Spleen (tissue), 11 donors: Measurements from ENCODE around the gene CMTM4. TPM values are rescaled to one million over a fixed set of nuclear protein-coding genes. Genes with fewer than 3 reads are reported as not detected.

Experiments used
- DNase-seq: peaks from one replicate; pipeline ENCODE4 v3.0.0-alpha.2; 2020
- H3K27ac ChIP-seq, 8 donors: fragments of 200-600 bp; sonication (generic) in 7 of 8; 1 replicate in 4 of 8; 2 replicates in 4 of 8; pipeline versions ENCODE4 v1.5.0 to v1.8.0; 2016 to 2021; ENCODE audit warnings: inconsistent platforms in 4 of 8, mild to moderate bottlenecking in 4 of 8, moderate library complexity in 1 of 8
- H3K27me3 ChIP-seq, 7 donors: fragments of 200-600 bp; sonication (generic) in 6 of 7; replicated peaks in 1 of 7; 1 replicate in 4 of 7; 2 replicates in 3 of 7; pipeline versions ENCODE4 v1.5.0 to v1.8.0; 2016 to 2021; ENCODE audit warnings: inconsistent platforms in 3 of 7, mild to moderate bottlenecking in 1 of 7
- H3K36me3 ChIP-seq, 6 donors: fragments of 200-600 bp; sonication (generic) in 5 of 6; 1 replicate in 4 of 6; 2 replicates in 2 of 6; pipeline versions ENCODE4 v1.5.0 to v1.8.0; 2016 to 2021; ENCODE audit warnings: inconsistent platforms in 2 of 6
- H3K4me1 ChIP-seq, 6 donors: fragments of 200-600 bp; sonication (generic) in 5 of 6; 1 replicate in 3 of 6; 2 replicates in 3 of 6; pipeline versions ENCODE4 v1.5.0 to v1.8.0; 2016 to 2021; ENCODE audit warnings: inconsistent platforms in 3 of 6
- H3K4me3 ChIP-seq, 8 donors: fragments of 200-600 bp; sonication (generic) in 7 of 8; 1 replicate in 4 of 8; 2 replicates in 4 of 8; pipeline versions ENCODE4 v1.5.0 to v1.8.0; 2016 to 2021; ENCODE audit warnings: inconsistent platforms in 4 of 8, mild to moderate bottlenecking in 4 of 8, moderate library complexity in 2 of 8
- H3K9me3 ChIP-seq, 8 donors: fragments of 200-600 bp; sonication (generic) in 7 of 8; 1 replicate in 4 of 8; 2 replicates in 4 of 8; pipeline versions ENCODE4 v1.5.0 to v1.8.0; 2016 to 2021; ENCODE audit warnings: inconsistent platforms in 4 of 8
- CTCF ChIP-seq, 11 experiments: fragments of 200-600 bp in 7 of 11; fragments of 450-650 bp in 4 of 11; sonication (generic) in 4 of 11; IDR thresholded peaks in 8 of 11; conservative IDR thresholded peaks in 3 of 11; 1 replicate in 7 of 11; 2 replicates in 4 of 11; pipeline versions ENCODE4 v1.4.0 to v1.8.0; 2016 to 2021; ENCODE audit warnings: antibody characterized with exemption in 11 of 11, inconsistent platforms in 4 of 11, mild to moderate bottlenecking in 1 of 11
- POLR2A ChIP-seq, 3 donors: fragments of 450-650 bp; IDR thresholded peaks; one replicate each; pipeline ENCODE4 v1.5.1; 2017; ENCODE audit warnings: antibody characterized with exemption in 3 of 3, mild to moderate bottlenecking in 1 of 3
- POLR2AphosphoS5 ChIP-seq, 3 donors: sonication (generic); formaldehyde crosslinking; IDR thresholded peaks; one replicate each; pipeline ENCODE4 v1.5.1; 2017; ENCODE audit warnings: antibody characterized with exemption in 3 of 3
- WGBS, 5 donors: extraction: QIAGEN DNeasy Blood & Tissue Kit in 3 of 5; methylation state at CpG; one replicate each; pipeline versions ENCODE4 v1.1.5 to v1.1.7; 2013 to 2018; 5-methylcytosine and 5-hydroxymethylcytosine counted together
- intact Hi-C: fragments of 100-400 bp; cut with DNase I; formaldehyde crosslinking; loops from one replicate; pipeline ENCODE4 v1.15.0; 2023; ENCODE audit warnings: low total_unique reads
- polyA plus RNA-seq, 3 donors: library from polyadenylated mRNA; stranded (reverse); fragments of 200-250 nt; gene quantifications; one replicate each; pipeline ENCODE4 v1.2.1, GENCODE V29; 2013
- total RNA-seq, 7 donors: library from RNA; depleted of rRNA in 3 of 7; stranded (reverse); fragments of >200 nt in 3 of 7; fragmentation: NEBNext Ultra II Directional in 4 of 7; extraction: Animal tissue kit (Norgen Biotek cat#: 25700) in 4 of 7; gene quantifications; one replicate each; pipeline versions ENCODE4 v1.1.0 to v1.2.1, GENCODE V29; 2016 to 2021
- donor health status: healthy with polysubstance abuse.
- donor health status: DM: no; HTN: no; CAD: no; lungs with moderate emphysema.
- donor health status: DM: no; HTN: no; CAD: no.
- donor health status: Bipolar disorder and iron deficiency.
- donor health status: healthy.
- donor health status: DM: no; HTN: no; CAD: no.
- donor health status: DM: yes; HTN: yes; CAD: no.

The CMTM4 gene
- total and polyA plus RNA-seq, 10 donors, result 0.70 to 10.2 (median 5.7) TPM

DNA sequence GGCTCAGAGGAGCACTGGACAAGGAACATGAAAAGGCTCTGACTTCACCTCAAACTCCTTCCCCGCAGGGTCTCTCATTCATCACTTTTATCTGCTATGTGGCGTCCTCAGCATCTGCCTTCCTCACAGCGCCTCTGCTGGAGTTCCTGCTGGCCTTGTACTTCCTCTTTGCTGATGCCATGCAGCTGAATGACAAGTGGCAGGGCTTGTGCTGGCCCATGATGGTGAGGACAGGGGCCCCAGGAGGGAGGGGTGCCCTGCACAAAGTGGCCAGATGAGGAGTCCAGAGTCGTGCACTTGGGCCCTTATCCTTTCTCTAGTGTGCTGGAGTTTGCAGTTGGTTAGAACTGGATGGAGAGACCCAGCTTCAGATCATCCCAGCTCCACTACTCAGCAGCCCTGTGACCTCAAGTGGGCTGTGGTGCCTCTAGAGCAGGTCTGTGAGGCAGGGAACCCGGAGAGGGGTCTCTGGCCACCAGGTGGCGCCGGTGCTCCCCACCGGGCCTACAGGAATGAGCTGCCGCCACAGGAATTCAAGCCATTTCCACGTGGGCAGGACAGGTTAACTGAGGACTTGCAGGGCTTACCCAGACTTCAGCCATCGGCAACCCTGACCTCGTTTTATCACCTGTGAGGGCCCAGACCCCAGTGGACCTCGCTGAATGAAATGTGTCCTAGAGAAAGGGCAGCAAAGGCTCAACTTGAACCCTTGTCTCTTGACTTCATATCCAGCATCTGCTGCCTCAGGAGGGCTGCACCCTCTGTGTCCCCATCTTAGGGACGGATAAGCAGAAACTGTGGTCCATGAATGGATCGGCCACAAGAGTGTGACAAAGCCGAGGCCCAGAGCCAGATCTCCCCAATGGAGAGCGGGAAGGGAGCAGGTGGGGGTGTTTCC lies 88.1 kb downstream of the CMTM4 start:
- H3K27ac ChIP-seq, result peak overlapping the region in 3 of 8 donors; percentile 0 to 45 (median 34)
- peaks cover 0 to 16% (median 0%) of the 10 kb centered on the region in 7 donors for H3K27me3 ChIP-seq
- WGBS, 5 donors, result 31 to 66% (median 37%) methylated on average over 9 to 17 of the region's 17 CpGs
- H3K4me3 ChIP-seq, result peak overlapping the region in 1 of 8 donors; percentile 8
- H3K4me1 ChIP-seq, result peaks cover 32 to 57% (median 52%) of the 10 kb centered on the region in 6 donors
- H3K36me3 ChIP-seq, result peaks cover 0 to 49% (median 43%) of the 10 kb centered on the region in 6 donors
- intact Hi-C loops, result no loop called here
- TF ChIP-seq POLR2AphosphoS5 (IDR thresholded peaks at IDR 0.05), result peak; percentile 14 to 55 (median 52)
- no peak for TF ChIP-seq POLR2A (IDR thresholded peaks at IDR 0.05)
- peak; percentile 56 to 94 (median 88) for TF ChIP-seq CTCF (IDR thresholded peaks at IDR 0.05 in 8 of 11, conservative IDR thresholded peaks at IDR 0.05 in 3 of 11)
- H3K9me3 ChIP-seq, result no peaks in the 10 kb centered on the region
- DNase-seq, result peak; percentile 94

- H3K36me3 ChIP-seq, result peaks cover 0 to 25% (median 22%) of the 10 kb centered on the region in 6 donors
- intact Hi-C loops, result no loop called here
- WGBS, 5 donors, result 30 to 45% (median 42%) methylated on average over 10 of the region's 10 CpGs
- H3K4me3 ChIP-seq, result peak overlapping the region in 7 of 8 donors; percentile 71 to 94 (median 78)
- peak overlapping the region in 7 of 8 donors; percentile 83 to 94 (median 89) for H3K27ac ChIP-seq
- H3K27me3 ChIP-seq, result peaks cover 0 to 25% (median 0%) of the 10 kb centered on the region in 7 donors
- peaks cover 32 to 63% (median 57%) of the 10 kb centered on the region in 6 donors for H3K4me1 ChIP-seq
- TF ChIP-seq CTCF (IDR thresholded peaks at IDR 0.05 in 8 of 11, conservative IDR thresholded peaks at IDR 0.05 in 3 of 11), result no peak
- TF ChIP-seq POLR2A (IDR thresholded peaks at IDR 0.05), result no peak
- peak in 1 of 3 donors; percentile 7 for TF ChIP-seq POLR2AphosphoS5 (IDR thresholded peaks at IDR 0.05)
- DNase-seq, result peak; percentile 71
- peaks cover 0 to 10% (median 8%) of the 10 kb centered on the region in 8 donors for H3K9me3 ChIP-seq
These were observed 90.4 kb downstream of the CMTM4 start for GRCh38 chr16:66605979-66606751.

DNA sequence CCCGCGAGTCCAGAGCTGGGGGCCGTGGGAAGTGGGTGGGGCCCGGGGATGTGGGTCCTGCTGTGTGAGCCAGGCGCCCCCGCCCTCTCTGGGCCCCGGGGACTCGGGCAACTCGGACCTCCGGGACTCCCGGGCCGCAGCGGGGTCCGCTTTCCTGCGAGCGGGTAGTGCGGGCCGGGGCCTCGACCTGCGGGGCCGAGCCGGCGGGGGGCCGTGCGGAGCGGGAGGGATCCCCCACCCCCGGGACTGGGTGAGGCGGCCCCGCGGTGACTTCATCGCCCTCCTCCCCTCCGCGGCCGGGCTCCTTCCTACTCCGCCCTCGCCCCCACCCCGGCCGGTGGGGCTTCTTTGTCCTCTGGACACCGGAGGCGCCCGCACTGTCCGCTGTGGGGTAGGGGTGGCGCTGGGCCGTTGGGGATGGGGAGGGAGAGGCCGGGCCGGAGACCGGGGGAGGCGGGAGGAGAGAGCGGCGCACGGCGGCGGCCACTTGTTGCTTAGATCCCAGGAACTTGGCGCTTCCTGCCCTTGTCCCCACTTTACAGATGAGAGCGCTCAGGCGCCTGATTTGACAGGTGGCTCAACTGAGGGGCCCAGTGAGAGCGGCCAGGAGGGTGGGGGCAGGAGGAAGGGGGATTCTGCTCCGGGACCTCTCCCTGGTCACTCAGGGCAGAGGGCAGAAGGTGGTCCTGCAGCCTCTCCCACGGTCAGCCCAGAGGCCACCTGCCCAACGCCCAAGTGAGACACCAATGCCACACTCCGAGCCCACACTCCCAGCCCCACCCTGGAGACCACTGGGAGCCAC lies 91.2 kb downstream of the CMTM4 start:
- peak in 1 of 11 experiments; percentile 54 for TF ChIP-seq CTCF (IDR thresholded peaks at IDR 0.05 in 8 of 11, conservative IDR thresholded peaks at IDR 0.05 in 3 of 11)
- TF ChIP-seq POLR2AphosphoS5 (IDR thresholded peaks at IDR 0.05), result peak; percentile 7 to 30 (median 12)
- TF ChIP-seq POLR2A (IDR thresholded peaks at IDR 0.05), result no peak
- peaks cover 0 to 11% (median 9%) of the 10 kb centered on the region in 8 donors for H3K9me3 ChIP-seq
- peak; percentile 94 for DNase-seq
- 2 to 5% (median 3%) methylated on average over 18 to 61 of the region's 61 CpGs for WGBS, 5 donors
- peaks cover 0 to 17% (median 14%) of the 10 kb centered on the region in 6 donors for H3K36me3 ChIP-seq
- peaks cover 0 to 25% (median 0%) of the 10 kb centered on the region in 7 donors for H3K27me3 ChIP-seq
- intact Hi-C loops, result no loop called here
- H3K4me3 ChIP-seq, result peak overlapping the region; percentile 68 to 94 (median 78)
- peaks cover 32 to 63% (median 57%) of the 10 kb centered on the region in 6 donors for H3K4me1 ChIP-seq
- H3K27ac ChIP-seq, result peak overlapping the region; percentile 78 to 94 (median 88)
